Measurements from ENCODE around the gene CPA2. TPM values are rescaled to one million over a fixed set of nuclear protein-coding genes. Genes with fewer than 3 reads are reported as not detected.
"Not testable (repeated sequence)": the region's sequence is repeated elsewhere in the genome, so short reads cannot be mapped to it uniquely, and the experiment has no call there.

CPA2 gene
- polyA plus RNA-seq, 1 donor (not counting 4 experiments of a cell fraction or from before 2014, with no cell fraction given), result 0.33 TPM

GRCh38 chr7:130223646-130224045 lies 43.0 kb upstream of the CPA2 start:
- dilution Hi-C loops (cut with MboI; ENCODE audit: extremely low pct_ligation_motif_present, low sequenced_read_pairs), result no loop called here

GRCh38 chr7:130224210-130224609 lies 42.5 kb upstream of the CPA2 start:
- dilution Hi-C loops (cut with MboI; ENCODE audit: extremely low pct_ligation_motif_present, low sequenced_read_pairs), result no loop called here
- Histone ChIP-seq H3K27me3 (ENCODE audit: control insufficient read depth, extremely low read depth, insufficient read depth, low read length) (no peaks in the 10 kb centered on the region), H3K9ac (ENCODE audit: control insufficient read depth, extremely low read depth, insufficient read depth, low read length) (no peak overlapping the region), H4K20me1 (ENCODE audit: control insufficient read depth, extremely low read depth, insufficient read depth, low read length) (no peaks in the 10 kb centered on the region), H3K9me3 (ENCODE audit: control insufficient read depth, low read depth, low read length) (no peaks in the 10 kb centered on the region), H3K79me2 (ENCODE audit: control insufficient read depth, insufficient read depth, low read length) (no peaks in the 10 kb centered on the region), H3K9me1 (ENCODE audit: control insufficient read depth, extremely low read depth, insufficient read depth, low read length) (no peaks in the 10 kb centered on the region), H3K36me3 (ENCODE audit: control insufficient read depth in 2 of 2, extremely low read depth in 1 of 2, insufficient read depth in 2 of 2, low read length in 2 of 2) (no peaks in the 10 kb centered on the region), H2AFZ (ENCODE audit: control insufficient read depth, low read length) (no peak overlapping the region), H3K4me3 (ENCODE audit: control insufficient read depth in 2 of 3, extremely low read depth in 1 of 3, insufficient read depth in 2 of 3, low read depth in 1 of 3, low read length in 3 of 3) (no peak overlapping the region), H3K4me2 (ENCODE audit: control insufficient read depth, extremely low read depth, insufficient read depth, low read depth, low read length) (no peak overlapping the region), H3K27ac (ENCODE audit: control insufficient read depth, insufficient read depth, low read length) (no peak overlapping the region), H3K4me1 (ENCODE audit: control insufficient read depth, extremely low read depth, insufficient read depth, low read length) (no peaks in the 10 kb centered on the region)
- TF ChIP-seq CTCF (optimal IDR thresholded peaks at IDR 0.05 in 1 of 3, IDR thresholded peaks at IDR 0.05 in 1 of 3, conservative IDR thresholded peaks at IDR 0.05 in 1 of 3; ENCODE audit: extremely low read depth in 1 of 3, insufficient read depth in 2 of 3, low read length in 3 of 3) (no peak), EZH2 (IDR thresholded peaks at IDR 0.05; ENCODE audit: low read length) (no peak)
- FAIRE-seq, result no peak
- no peak for DNase-seq (ENCODE audit: low read depth, low spot score)

More at GRCh38 chr7:130223646-130224045, 43.0 kb upstream of the CPA2 start:
- no peak overlapping the region for H3K9ac ChIP-seq (ENCODE audit: control insufficient read depth, extremely low read depth, insufficient read depth, low read length)
- DNase-seq (ENCODE audit: low read depth, low spot score), result no peak
- H3K27me3 ChIP-seq (ENCODE audit: control insufficient read depth, extremely low read depth, insufficient read depth, low read length), result no peaks in the 10 kb centered on the region
- no peaks in the 10 kb centered on the region for H3K9me3 ChIP-seq (ENCODE audit: control insufficient read depth, low read depth, low read length)
- no peak overlapping the region for H3K27ac ChIP-seq (ENCODE audit: control insufficient read depth, insufficient read depth, low read length)
- H3K4me2 ChIP-seq (ENCODE audit: control insufficient read depth, extremely low read depth, insufficient read depth, low read depth, low read length), result no peak overlapping the region
- H3K36me3 ChIP-seq (ENCODE audit: control insufficient read depth in 2 of 2, extremely low read depth in 1 of 2, insufficient read depth in 2 of 2, low read length in 2 of 2), result no peaks in the 10 kb centered on the region
- TF ChIP-seq CTCF (optimal IDR thresholded peaks at IDR 0.05 in 1 of 3, IDR thresholded peaks at IDR 0.05 in 1 of 3, conservative IDR thresholded peaks at IDR 0.05 in 1 of 3; ENCODE audit: extremely low read depth in 1 of 3, insufficient read depth in 2 of 3, low read length in 3 of 3) (no peak), EZH2 (IDR thresholded peaks at IDR 0.05; ENCODE audit: low read length) (no peak)
- no peaks in the 10 kb centered on the region for H3K9me1 ChIP-seq (ENCODE audit: control insufficient read depth, extremely low read depth, insufficient read depth, low read length)
- H3K4me1 ChIP-seq (ENCODE audit: control insufficient read depth, extremely low read depth, insufficient read depth, low read length), result no peaks in the 10 kb centered on the region
- H4K20me1 ChIP-seq (ENCODE audit: control insufficient read depth, extremely low read depth, insufficient read depth, low read length), result no peaks in the 10 kb centered on the region
- H2AFZ ChIP-seq (ENCODE audit: control insufficient read depth, low read length), result no peak overlapping the region
- FAIRE-seq, result no peak
- H3K79me2 ChIP-seq (ENCODE audit: control insufficient read depth, insufficient read depth, low read length), result no peaks in the 10 kb centered on the region
- H3K4me3 ChIP-seq (ENCODE audit: control insufficient read depth in 2 of 3, extremely low read depth in 1 of 3, insufficient read depth in 2 of 3, low read depth in 1 of 3, low read length in 3 of 3), result no peak overlapping the region

- H4K20me1 ChIP-seq (ENCODE audit: control insufficient read depth, extremely low read depth, insufficient read depth, low read length); H3K79me2 ChIP-seq (ENCODE audit: control insufficient read depth, insufficient read depth, low read length); H3K4me3 ChIP-seq (ENCODE audit: control insufficient read depth in 2 of 3, extremely low read depth in 1 of 3, insufficient read depth in 2 of 3, low read depth in 1 of 3, low read length in 3 of 3); H3K9me3 ChIP-seq (ENCODE audit: control insufficient read depth, low read depth, low read length); H3K4me1 ChIP-seq (ENCODE audit: control insufficient read depth, extremely low read depth, insufficient read depth, low read length); H3K27ac ChIP-seq (ENCODE audit: control insufficient read depth, insufficient read depth, low read length); H3K36me3 ChIP-seq (ENCODE audit: control insufficient read depth in 2 of 2, extremely low read depth in 1 of 2, insufficient read depth in 2 of 2, low read length in 2 of 2); H2AFZ ChIP-seq (ENCODE audit: control insufficient read depth, low read length); H3K4me2 ChIP-seq (ENCODE audit: control insufficient read depth, extremely low read depth, insufficient read depth, low read depth, low read length); FAIRE-seq; H3K27me3 ChIP-seq (ENCODE audit: control insufficient read depth, extremely low read depth, insufficient read depth, low read length); H3K9ac ChIP-seq (ENCODE audit: control insufficient read depth, extremely low read depth, insufficient read depth, low read length); dilution Hi-C loops (cut with MboI; ENCODE audit: extremely low pct_ligation_motif_present, low sequenced_read_pairs); H3K9me1 ChIP-seq (ENCODE audit: control insufficient read depth, extremely low read depth, insufficient read depth, low read length); DNase-seq (ENCODE audit: low read depth, low spot score): not testable (repeated sequence)
Observed at GRCh38 chr7:130224923-130225322, 41.7 kb upstream of the CPA2 start.

Data from keratinocyte (primary cell).